GM10248 (cell line): ENCODE data around the gene MAML2.

Source experiments
- CTCF ChIA-PET: fragments of 300-600 bp; sonication (Branson Sonifier 250); formaldehyde crosslinking; extraction: SDS; loops from one replicate; lab custom pipeline; 2021; ENCODE audit warnings: antibody characterized with exemption; lab: Yijun Ruan, JAX
- POLR2A ChIA-PET: fragments of 350-650 bp; sonication (Branson Sonifier 250); formaldehyde crosslinking; extraction: SDS; loops from one replicate; lab custom pipeline; 2020; ENCODE audit warnings: antibody characterized with exemption; lab: Yijun Ruan, JAX
- DNase-seq: peaks from one replicate; pipeline ENCODE4 v3.0.0; 2012; ENCODE audit errors: extremely low spot score
- CTCF ChIP-seq: IDR thresholded peaks from 2 replicates; pipeline ENCODE4 v1.5.1; 2012; ENCODE audit warnings: mild to moderate bottlenecking, low read depth; ENCODE audit errors: extremely low read depth, missing control alignments, control extremely low read depth

The MAML2 gene

GRCh38 chr11:96167203-96167758 lies 175.7 kb downstream of the MAML2 start:
- POLR2A ChIA-PET: no interaction called here
- no peak for DNase-seq
- TF ChIP-seq CTCF: no peak
- CTCF ChIA-PET: interaction anchor here (1.0 to 1.8 kb wide), 6 partner anchors 9 to 76 kb away, joined by 3 to 6 read pairs (median 4); no protein-coding TSS in a partner anchor

GRCh38 chr11:96162816-96163499 lies 180.0 kb downstream of the MAML2 start:
- CTCF ChIA-PET: interaction anchor here (0.8 to 2.1 kb wide), 12 partner anchors 9 to 236 kb away, joined by 3 to 8 read pairs (median 3); no protein-coding TSS in a partner anchor
- no peak for DNase-seq
- no peak for TF ChIP-seq CTCF
- POLR2A ChIA-PET: no interaction called here

GRCh38 chr11:96161307-96162089 lies 181.5 kb downstream of the MAML2 start:
- ChIA-PET CTCF (interaction anchor here (1.0 kb wide), 1 partner anchor 32 kb away, joined by 3 read pairs; no protein-coding TSS in a partner anchor), POLR2A (no interaction called here)
- no peak for DNase-seq
- TF ChIP-seq CTCF: no peak

GRCh38 chr11:96160732-96161306 lies 182.2 kb downstream of the MAML2 start:
- ChIA-PET CTCF (no interaction called here), POLR2A (no interaction called here)
- TF ChIP-seq CTCF: no peak
- no peak for DNase-seq

- no peak for TF ChIP-seq CTCF
- no peak for DNase-seq
- ChIA-PET POLR2A (no interaction called here), CTCF (interaction anchor here (1.0 kb wide), 1 partner anchor 11 kb away, joined by 3 read pairs; no protein-coding TSS in a partner anchor)
Observed at GRCh38 chr11:96159968-96160367, 183.0 kb downstream of the MAML2 start.

- CTCF ChIA-PET: interaction anchor here (0.9 to 1.6 kb wide), 6 partner anchors 10 to 103 kb away, joined by 3 to 6 read pairs (median 3); no protein-coding TSS in a partner anchor
- TF ChIP-seq CTCF: no peak
- no peak for DNase-seq
- POLR2A ChIA-PET: no interaction called here
Observed at GRCh38 chr11:96158126-96158525, 184.9 kb downstream of the MAML2 start.
